WTC11 (cell line): ENCODE data around the gene NELL1. TPM values are rescaled to one million over a fixed set of nuclear protein-coding genes. Genes with fewer than 3 reads are reported as not detected.

Experiments
- ATAC-seq: fragments of 200-7000 bp; cut with Tn5 transposase; 2 replicates; pipeline ENCODE4 v1.10.0; 2021; ENCODE audit warnings: mild to moderate bottlenecking, moderate library complexity
- CTCF ChIA-PET: fragments of 300-600 bp; sonication (Branson Sonifier 250); formaldehyde crosslinking; loops from one replicate; lab custom pipeline; 2021; ENCODE audit warnings: antibody characterized with exemption; lab: Charles Lee
- POLR2A ChIA-PET: fragments of 350-600 bp; sonication (Branson Sonifier 250); formaldehyde crosslinking; loops from one replicate; lab custom pipeline; 2021; ENCODE audit warnings: antibody characterized with exemption; lab: Charles Lee
- DNase-seq: peaks from one replicate; pipeline ENCODE4 v3.0.0; 2021; ENCODE audit warnings: low spot score
- H3K27ac Mint-ChIP-seq: 2 replicates; pipeline ENCODE4 v1.8.0; 2021; ENCODE audit warnings: mixed read lengths
- H3K27me3 Mint-ChIP-seq: 2 replicates; pipeline ENCODE4 v1.8.0; 2021; ENCODE audit warnings: low read depth, mild to moderate bottlenecking, moderate library complexity, mixed read lengths
- H3K36me3 Mint-ChIP-seq: 2 replicates; pipeline ENCODE4 v1.8.0; 2021; ENCODE audit warnings: mixed read lengths
- H3K4me1 Mint-ChIP-seq: 2 replicates; pipeline ENCODE4 v1.8.0; 2022; ENCODE audit warnings: mixed read lengths
- H3K4me3 Mint-ChIP-seq: 2 replicates; pipeline ENCODE4 v1.8.0; 2021; ENCODE audit warnings: mild to moderate bottlenecking, moderate library complexity, mixed read lengths
- H3K9me3 Mint-ChIP-seq: 2 replicates; pipeline ENCODE4 v1.8.0; 2021; ENCODE audit warnings: mixed read lengths
- CREB1 ChIP-seq: sonication (generic); formaldehyde crosslinking; IDR thresholded peaks from 2 replicates; pipeline ENCODE4 v1.8.0; 2023; ENCODE audit warnings: mild to moderate bottlenecking, missing genetic modification reagents
- EMX1 ChIP-seq: fragments of 250-450 bp; sonication (Bioruptor Pico); IDR thresholded peaks from 2 replicates; pipeline ENCODE4 v1.8.0; 2021; ENCODE audit warnings: mild to moderate bottlenecking
- ESRRA ChIP-seq: sonication (generic); formaldehyde crosslinking; IDR thresholded peaks from 2 replicates; pipeline ENCODE4 v1.8.1; 2022; ENCODE audit warnings: mild to moderate bottlenecking, missing genetic modification reagents, borderline replicate concordance
- FOXP1 ChIP-seq: sonication (generic); formaldehyde crosslinking; IDR thresholded peaks from 2 replicates; pipeline ENCODE4 v1.8.0; 2022; ENCODE audit warnings: missing genetic modification reagents, mild to moderate bottlenecking, moderate library complexity, borderline replicate concordance
- GABPB1 ChIP-seq: sonication (generic); formaldehyde crosslinking; IDR thresholded peaks from 2 replicates; pipeline ENCODE4 v1.8.1; 2023; ENCODE audit warnings: mild to moderate bottlenecking, missing genetic modification reagents
- HMGA2 ChIP-seq: fragments of 250-450 bp; sonication (Bioruptor Pico); IDR thresholded peaks from 2 replicates; pipeline ENCODE4 v1.4.0; 2021; ENCODE audit warnings: mild to moderate bottlenecking, moderate library complexity
- JAZF1 ChIP-seq: fragments of 250-450 bp; sonication (Bioruptor Pico); IDR thresholded peaks from 2 replicates; pipeline ENCODE4 v1.9.0; 2021; ENCODE audit warnings: moderate library complexity, mild to moderate bottlenecking, inconsistent platforms
- MYBL2 ChIP-seq: sonication (generic); formaldehyde crosslinking; IDR thresholded peaks from 2 replicates; pipeline ENCODE4 v1.8.1; 2023; ENCODE audit warnings: mild to moderate bottlenecking, moderate library complexity, missing genetic modification reagents
- NFATC4 ChIP-seq: fragments of 250-450 bp; sonication (Bioruptor Pico); IDR thresholded peaks from 2 replicates; pipeline ENCODE4 v1.9.0; 2021; ENCODE audit warnings: mild to moderate bottlenecking
- RORB ChIP-seq: fragments of 250-450 bp; sonication (Bioruptor Pico); IDR thresholded peaks from 2 replicates; pipeline ENCODE4 v1.9.0; 2021; ENCODE audit warnings: mild to moderate bottlenecking
- TEAD1 ChIP-seq: sonication (generic); formaldehyde crosslinking; IDR thresholded peaks from 2 replicates; pipeline ENCODE4 v1.8.0; 2022; ENCODE audit warnings: mild to moderate bottlenecking, missing genetic modification reagents
- ZNF138 ChIP-seq: sonication (generic); formaldehyde crosslinking; conservative IDR thresholded peaks from 2 replicates; pipeline ENCODE4 v1.8.1; 2022; ENCODE audit warnings: mild to moderate bottlenecking, moderate library complexity, missing genetic modification reagents
- ZNF219 ChIP-seq: sonication (generic); formaldehyde crosslinking; IDR thresholded peaks from 2 replicates; pipeline ENCODE4 v1.8.0; 2023; ENCODE audit warnings: missing genetic modification reagents, mild to moderate bottlenecking, borderline replicate concordance
- ZNF317 ChIP-seq: sonication (generic); formaldehyde crosslinking; IDR thresholded peaks from 2 replicates; pipeline ENCODE4 v1.8.1; 2023; ENCODE audit warnings: low read depth, mild to moderate bottlenecking, moderate library complexity, missing genetic modification reagents, borderline replicate concordance
- ZNF416 ChIP-seq: fragments of 250-450 bp; sonication (Bioruptor Pico); IDR thresholded peaks from 2 replicates; pipeline ENCODE4 v1.9.0; 2021; ENCODE audit warnings: mild to moderate bottlenecking, inconsistent platforms
- ZNF423 ChIP-seq: fragments of 250-450 bp; sonication (Bioruptor Pico); IDR thresholded peaks from 2 replicates; pipeline ENCODE4 v2.1.2; 2022; ENCODE audit warnings: mild to moderate bottlenecking, moderate library complexity
- ZNF671 ChIP-seq: fragments of 250-450 bp; sonication (Bioruptor Pico); IDR thresholded peaks from 2 replicates; pipeline ENCODE4 v1.8.0; 2021; ENCODE audit warnings: mild to moderate bottlenecking
- total RNA-seq: library from RNA; stranded (reverse); gene quantifications from 3 replicates; pipeline ENCODE4 v1.2.3, GENCODE V29; 2021
- TF ChIP-seq, protein P1 (sequence below): sonication (generic); formaldehyde crosslinking; IDR thresholded peaks from 2 replicates; pipeline ENCODE4 v1.8.0; 2022; ENCODE audit warnings: mild to moderate bottlenecking, missing genetic modification reagents
- TF ChIP-seq, protein P2 (sequence below): sonication (generic); formaldehyde crosslinking; IDR thresholded peaks from 2 replicates; pipeline ENCODE4 v1.8.0; 2022; ENCODE audit warnings: mild to moderate bottlenecking, missing genetic modification reagents
- TF ChIP-seq, protein P3 (sequence below): sonication (generic); formaldehyde crosslinking; IDR thresholded peaks from 2 replicates; pipeline ENCODE4 v1.8.0; 2022; ENCODE audit warnings: mild to moderate bottlenecking, missing genetic modification reagents
- TF ChIP-seq, protein P4 (sequence below): sonication (generic); formaldehyde crosslinking; IDR thresholded peaks from 2 replicates; pipeline ENCODE4 v1.8.1; 2022; ENCODE audit warnings: mild to moderate bottlenecking, missing genetic modification reagents, moderate library complexity, borderline replicate concordance
- TF ChIP-seq, protein P5 (sequence below): sonication (generic); formaldehyde crosslinking; IDR thresholded peaks from 2 replicates; pipeline ENCODE4 v1.8.1; 2023; ENCODE audit warnings: mild to moderate bottlenecking, missing genetic modification reagents, borderline replicate concordance
- TF ChIP-seq, protein P6 (sequence below): fragments of 200-600 bp; IDR thresholded peaks from 2 replicates; pipeline ENCODE4 v1.8.0; 2022; ENCODE audit warnings: antibody characterized with exemption
- TF ChIP-seq, protein P7 (sequence below): sonication (generic); formaldehyde crosslinking; IDR thresholded peaks from 2 replicates; pipeline ENCODE4 v1.8.1; 2022; ENCODE audit warnings: low read depth, mild to moderate bottlenecking, moderate library complexity, missing genetic modification reagents, borderline replicate concordance
- TF ChIP-seq, protein P8 (sequence below): sonication (generic); formaldehyde crosslinking; IDR thresholded peaks from 2 replicates; pipeline ENCODE4 v1.8.1; 2023; ENCODE audit warnings: mild to moderate bottlenecking, missing genetic modification reagents

The NELL1 gene
- total RNA-seq, 1 experiment from 2014 or later, result 1.8 TPM

DNA sequence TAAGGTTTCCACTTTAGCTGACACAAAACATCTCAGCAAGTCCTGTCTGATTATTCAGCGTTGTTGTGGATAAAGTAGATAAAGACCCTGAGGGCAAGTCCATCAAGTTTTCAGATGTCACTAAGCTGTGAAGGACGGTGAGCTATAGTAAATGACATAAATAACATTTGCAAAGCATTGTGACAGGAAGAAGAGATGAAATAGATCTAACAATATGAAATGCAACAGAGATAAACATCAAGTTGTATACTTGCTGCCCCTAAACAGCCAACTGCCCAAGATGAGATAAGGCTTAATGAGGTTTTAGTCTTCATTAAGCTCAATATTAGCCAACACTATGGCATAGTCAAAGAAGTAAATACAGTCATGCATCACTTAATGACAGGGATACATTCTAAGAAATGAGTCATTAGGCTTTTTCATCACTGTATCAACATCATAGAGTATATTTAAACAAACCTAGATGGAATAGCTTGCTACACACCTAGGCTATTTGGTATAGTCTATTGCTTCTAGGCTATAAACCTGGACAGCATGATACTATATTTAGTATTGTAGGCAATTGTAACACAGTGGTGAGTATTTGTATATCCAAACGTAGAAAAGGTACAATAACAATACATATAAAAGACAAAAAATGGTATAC is 898.4 kb downstream of the NELL1 start (continued):
- TF ChIP-seq NFATC4 (CRISPR knock-in tag), result no peak
- TF ChIP-seq ZNF671 (CRISPR knock-in tag), result no peak
- TF ChIP-seq GABPB1 (CRISPR knock-in tag), result no peak
- no peak for TF ChIP-seq ZNF317 (CRISPR knock-in tag)
- no peak for TF ChIP-seq MYBL2 (CRISPR knock-in tag)
- TF ChIP-seq ZNF138 (CRISPR knock-in tag), result no peak
- TF ChIP-seq, protein P1, sequence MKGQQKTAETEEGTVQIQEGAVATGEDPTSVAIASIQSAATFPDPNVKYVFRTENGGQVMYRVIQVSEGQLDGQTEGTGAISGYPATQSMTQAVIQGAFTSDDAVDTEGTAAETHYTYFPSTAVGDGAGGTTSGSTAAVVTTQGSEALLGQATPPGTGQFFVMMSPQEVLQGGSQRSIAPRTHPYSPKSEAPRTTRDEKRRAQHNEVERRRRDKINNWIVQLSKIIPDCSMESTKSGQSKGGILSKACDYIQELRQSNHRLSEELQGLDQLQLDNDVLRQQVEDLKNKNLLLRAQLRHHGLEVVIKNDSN (CRISPR knock-in tag), result no peak
- no peak for TF ChIP-seq CREB1 (CRISPR knock-in tag)
- no peak for TF ChIP-seq FOXP1
- no peak for TF ChIP-seq TEAD1 (CRISPR knock-in tag)

DNA sequence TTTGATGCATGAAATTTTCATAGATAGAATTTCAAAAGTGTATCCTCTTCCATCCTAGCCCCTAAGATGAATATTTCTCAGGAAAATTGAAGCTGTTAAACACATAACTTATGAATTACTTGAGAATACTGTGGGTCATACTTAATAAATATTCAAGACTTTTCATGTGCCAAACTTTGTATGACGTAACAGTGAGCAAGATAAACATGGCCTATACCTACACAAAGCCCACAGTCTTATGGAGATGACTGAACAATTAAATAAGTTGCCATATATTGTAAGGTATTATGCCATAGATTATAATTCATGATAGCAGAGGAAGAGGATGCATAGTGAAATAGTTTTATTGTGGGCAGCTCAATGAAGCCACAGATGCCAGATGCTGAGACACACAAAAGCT is 902.8 kb downstream of the NELL1 start:
- no peaks in the 10 kb centered on the region for H3K27me3 Mint-ChIP-seq
- no peaks in the 10 kb centered on the region for H3K36me3 Mint-ChIP-seq
- TF ChIP-seq RORB (CRISPR knock-in tag) (no peak), ZNF317 (CRISPR knock-in tag) (no peak), ZNF423 (no peak), HMGA2 (no peak), EMX1 (CRISPR knock-in tag) (no peak), ZNF219 (no peak), ZNF416 (no peak), JAZF1 (CRISPR knock-in tag) (no peak), ESRRA (CRISPR knock-in tag) (no peak)
- TF ChIP-seq, protein P2, sequence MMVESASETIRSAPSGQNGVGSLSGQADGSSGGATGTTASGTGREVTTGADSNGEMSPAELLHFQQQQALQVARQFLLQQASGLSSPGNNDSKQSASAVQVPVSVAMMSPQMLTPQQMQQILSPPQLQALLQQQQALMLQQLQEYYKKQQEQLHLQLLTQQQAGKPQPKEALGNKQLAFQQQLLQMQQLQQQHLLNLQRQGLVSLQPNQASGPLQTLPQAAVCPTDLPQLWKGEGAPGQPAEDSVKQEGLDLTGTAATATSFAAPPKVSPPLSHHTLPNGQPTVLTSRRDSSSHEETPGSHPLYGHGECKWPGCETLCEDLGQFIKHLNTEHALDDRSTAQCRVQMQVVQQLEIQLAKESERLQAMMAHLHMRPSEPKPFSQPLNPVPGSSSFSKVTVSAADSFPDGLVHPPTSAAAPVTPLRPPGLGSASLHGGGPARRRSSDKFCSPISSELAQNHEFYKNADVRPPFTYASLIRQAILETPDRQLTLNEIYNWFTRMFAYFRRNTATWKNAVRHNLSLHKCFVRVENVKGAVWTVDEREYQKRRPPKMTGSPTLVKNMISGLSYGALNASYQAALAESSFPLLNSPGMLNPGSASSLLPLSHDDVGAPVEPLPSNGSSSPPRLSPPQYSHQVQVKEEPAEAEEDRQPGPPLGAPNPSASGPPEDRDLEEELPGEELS (CRISPR knock-in tag), result no peak
- TF ChIP-seq, protein P3, sequence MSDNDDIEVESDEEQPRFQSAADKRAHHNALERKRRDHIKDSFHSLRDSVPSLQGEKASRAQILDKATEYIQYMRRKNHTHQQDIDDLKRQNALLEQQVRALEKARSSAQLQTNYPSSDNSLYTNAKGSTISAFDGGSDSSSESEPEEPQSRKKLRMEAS (CRISPR knock-in tag), result no peak
- TF ChIP-seq, protein P4, sequence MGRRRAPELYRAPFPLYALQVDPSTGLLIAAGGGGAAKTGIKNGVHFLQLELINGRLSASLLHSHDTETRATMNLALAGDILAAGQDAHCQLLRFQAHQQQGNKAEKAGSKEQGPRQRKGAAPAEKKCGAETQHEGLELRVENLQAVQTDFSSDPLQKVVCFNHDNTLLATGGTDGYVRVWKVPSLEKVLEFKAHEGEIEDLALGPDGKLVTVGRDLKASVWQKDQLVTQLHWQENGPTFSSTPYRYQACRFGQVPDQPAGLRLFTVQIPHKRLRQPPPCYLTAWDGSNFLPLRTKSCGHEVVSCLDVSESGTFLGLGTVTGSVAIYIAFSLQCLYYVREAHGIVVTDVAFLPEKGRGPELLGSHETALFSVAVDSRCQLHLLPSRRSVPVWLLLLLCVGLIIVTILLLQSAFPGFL (CRISPR knock-in tag), result no peak
- TF ChIP-seq, protein P5, sequence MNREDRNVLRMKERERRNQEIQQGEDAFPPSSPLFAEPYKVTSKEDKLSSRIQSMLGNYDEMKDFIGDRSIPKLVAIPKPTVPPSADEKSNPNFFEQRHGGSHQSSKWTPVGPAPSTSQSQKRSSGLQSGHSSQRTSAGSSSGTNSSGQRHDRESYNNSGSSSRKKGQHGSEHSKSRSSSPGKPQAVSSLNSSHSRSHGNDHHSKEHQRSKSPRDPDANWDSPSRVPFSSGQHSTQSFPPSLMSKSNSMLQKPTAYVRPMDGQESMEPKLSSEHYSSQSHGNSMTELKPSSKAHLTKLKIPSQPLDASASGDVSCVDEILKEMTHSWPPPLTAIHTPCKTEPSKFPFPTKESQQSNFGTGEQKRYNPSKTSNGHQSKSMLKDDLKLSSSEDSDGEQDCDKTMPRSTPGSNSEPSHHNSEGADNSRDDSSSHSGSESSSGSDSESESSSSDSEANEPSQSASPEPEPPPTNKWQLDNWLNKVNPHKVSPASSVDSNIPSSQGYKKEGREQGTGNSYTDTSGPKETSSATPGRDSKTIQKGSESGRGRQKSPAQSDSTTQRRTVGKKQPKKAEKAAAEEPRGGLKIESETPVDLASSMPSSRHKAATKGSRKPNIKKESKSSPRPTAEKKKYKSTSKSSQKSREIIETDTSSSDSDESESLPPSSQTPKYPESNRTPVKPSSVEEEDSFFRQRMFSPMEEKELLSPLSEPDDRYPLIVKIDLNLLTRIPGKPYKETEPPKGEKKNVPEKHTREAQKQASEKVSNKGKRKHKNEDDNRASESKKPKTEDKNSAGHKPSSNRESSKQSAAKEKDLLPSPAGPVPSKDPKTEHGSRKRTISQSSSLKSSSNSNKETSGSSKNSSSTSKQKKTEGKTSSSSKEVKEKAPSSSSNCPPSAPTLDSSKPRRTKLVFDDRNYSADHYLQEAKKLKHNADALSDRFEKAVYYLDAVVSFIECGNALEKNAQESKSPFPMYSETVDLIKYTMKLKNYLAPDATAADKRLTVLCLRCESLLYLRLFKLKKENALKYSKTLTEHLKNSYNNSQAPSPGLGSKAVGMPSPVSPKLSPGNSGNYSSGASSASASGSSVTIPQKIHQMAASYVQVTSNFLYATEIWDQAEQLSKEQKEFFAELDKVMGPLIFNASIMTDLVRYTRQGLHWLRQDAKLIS, result no peak
- TF ChIP-seq, protein P6, sequence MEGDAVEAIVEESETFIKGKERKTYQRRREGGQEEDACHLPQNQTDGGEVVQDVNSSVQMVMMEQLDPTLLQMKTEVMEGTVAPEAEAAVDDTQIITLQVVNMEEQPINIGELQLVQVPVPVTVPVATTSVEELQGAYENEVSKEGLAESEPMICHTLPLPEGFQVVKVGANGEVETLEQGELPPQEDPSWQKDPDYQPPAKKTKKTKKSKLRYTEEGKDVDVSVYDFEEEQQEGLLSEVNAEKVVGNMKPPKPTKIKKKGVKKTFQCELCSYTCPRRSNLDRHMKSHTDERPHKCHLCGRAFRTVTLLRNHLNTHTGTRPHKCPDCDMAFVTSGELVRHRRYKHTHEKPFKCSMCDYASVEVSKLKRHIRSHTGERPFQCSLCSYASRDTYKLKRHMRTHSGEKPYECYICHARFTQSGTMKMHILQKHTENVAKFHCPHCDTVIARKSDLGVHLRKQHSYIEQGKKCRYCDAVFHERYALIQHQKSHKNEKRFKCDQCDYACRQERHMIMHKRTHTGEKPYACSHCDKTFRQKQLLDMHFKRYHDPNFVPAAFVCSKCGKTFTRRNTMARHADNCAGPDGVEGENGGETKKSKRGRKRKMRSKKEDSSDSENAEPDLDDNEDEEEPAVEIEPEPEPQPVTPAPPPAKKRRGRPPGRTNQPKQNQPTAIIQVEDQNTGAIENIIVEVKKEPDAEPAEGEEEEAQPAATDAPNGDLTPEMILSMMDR, result no peak
- TF ChIP-seq, protein P7, sequence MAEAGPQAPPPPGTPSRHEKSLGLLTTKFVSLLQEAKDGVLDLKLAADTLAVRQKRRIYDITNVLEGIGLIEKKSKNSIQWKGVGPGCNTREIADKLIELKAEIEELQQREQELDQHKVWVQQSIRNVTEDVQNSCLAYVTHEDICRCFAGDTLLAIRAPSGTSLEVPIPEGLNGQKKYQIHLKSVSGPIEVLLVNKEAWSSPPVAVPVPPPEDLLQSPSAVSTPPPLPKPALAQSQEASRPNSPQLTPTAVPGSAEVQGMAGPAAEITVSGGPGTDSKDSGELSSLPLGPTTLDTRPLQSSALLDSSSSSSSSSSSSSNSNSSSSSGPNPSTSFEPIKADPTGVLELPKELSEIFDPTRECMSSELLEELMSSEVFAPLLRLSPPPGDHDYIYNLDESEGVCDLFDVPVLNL (CRISPR knock-in tag), result no peak
- TF ChIP-seq, protein P8, sequence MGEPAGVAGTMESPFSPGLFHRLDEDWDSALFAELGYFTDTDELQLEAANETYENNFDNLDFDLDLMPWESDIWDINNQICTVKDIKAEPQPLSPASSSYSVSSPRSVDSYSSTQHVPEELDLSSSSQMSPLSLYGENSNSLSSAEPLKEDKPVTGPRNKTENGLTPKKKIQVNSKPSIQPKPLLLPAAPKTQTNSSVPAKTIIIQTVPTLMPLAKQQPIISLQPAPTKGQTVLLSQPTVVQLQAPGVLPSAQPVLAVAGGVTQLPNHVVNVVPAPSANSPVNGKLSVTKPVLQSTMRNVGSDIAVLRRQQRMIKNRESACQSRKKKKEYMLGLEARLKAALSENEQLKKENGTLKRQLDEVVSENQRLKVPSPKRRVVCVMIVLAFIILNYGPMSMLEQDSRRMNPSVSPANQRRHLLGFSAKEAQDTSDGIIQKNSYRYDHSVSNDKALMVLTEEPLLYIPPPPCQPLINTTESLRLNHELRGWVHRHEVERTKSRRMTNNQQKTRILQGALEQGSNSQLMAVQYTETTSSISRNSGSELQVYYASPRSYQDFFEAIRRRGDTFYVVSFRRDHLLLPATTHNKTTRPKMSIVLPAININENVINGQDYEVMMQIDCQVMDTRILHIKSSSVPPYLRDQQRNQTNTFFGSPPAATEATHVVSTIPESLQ (CRISPR knock-in tag), result no peak
- TF ChIP-seq, all 79 proteins: peak for 0
- Mint-ChIP-seq H3K27ac (no peak overlapping the region), H3K4me1 (no peaks in the 10 kb centered on the region), H3K4me3 (no peak overlapping the region), H3K9me3 (no peaks in the 10 kb centered on the region)
- ChIA-PET POLR2A (interaction anchor here (1.6 kb wide), 1 partner anchor 11 kb away, joined by 3 read pairs; no protein-coding TSS in a partner anchor), CTCF (no interaction called here)
- ATAC-seq, result no peak
- no peak for DNase-seq
